MM.1S (cell line): Measurements from ENCODE around the gene HSD11B2.

ENCODE experiments used
- CTCF ChIP-seq: fragments of 300-600 bp; sonication (generic); IDR thresholded peaks from 2 replicates; pipeline ENCODE4 v1.5.1; 2016; ENCODE audit warnings: antibody characterized with exemption, low read length, mixed read lengths
- EZH2 ChIP-seq: fragments of 300-600 bp; sonication (generic); optimal IDR thresholded peaks from 2 replicates; pipeline ENCODE3; 2017; ENCODE audit warnings: low read depth, mild to moderate bottlenecking, antibody characterized with exemption, low read length, mixed read lengths

DNA sequence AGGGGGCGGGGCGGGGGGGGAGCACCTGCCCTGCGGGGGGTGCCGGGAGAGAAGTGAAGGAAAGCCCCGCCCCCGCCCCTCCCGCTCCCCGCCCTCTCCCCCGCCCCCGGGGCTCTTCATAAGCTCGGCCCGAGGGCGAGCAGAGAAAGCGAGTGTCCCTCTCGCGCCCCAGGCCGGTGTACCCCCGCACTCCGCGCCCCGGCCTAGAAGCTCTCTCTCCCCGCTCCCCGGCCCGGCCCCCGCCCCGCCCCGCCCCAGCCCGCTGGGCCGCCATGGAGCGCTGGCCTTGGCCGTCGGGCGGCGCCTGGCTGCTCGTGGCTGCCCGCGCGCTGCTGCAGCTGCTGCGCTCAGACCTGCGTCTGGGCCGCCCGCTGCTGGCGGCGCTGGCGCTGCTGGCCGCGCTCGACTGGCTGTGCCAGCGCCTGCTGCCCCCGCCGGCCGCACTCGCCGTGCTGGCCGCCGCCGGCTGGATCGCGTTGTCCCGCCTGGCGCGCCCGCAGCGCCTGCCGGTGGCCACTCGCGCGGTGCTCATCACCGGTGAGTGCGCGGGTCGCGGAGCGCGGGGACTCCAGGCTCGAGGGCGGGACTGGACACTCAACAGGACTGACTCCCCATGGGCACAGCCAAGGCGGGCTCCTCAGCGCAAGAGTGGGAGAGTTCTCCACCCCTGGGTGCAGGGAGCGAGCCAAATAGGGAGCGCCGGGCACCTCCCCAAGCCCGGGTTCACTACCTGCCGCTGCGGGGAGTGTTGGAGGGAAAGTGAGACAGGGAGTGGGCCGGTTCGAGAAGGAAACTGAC lies at the start of gene HSD11B2:
- TF ChIP-seq CTCF: no peak
- no peak for TF ChIP-seq EZH2
